Right lobe of liver (tissue), 4 donors: Measurements from ENCODE around the gene LPAR2.

Source experiments
- CTCF ChIP-seq, 4 donors: fragments of 200-600 bp in 3 of 4; fragments of 450-650 bp in 1 of 4; IDR thresholded peaks; one replicate each; pipeline versions ENCODE4 v1.5.1 to v1.8.0; 2016 to 2022; ENCODE audit warnings: antibody characterized with exemption in 4 of 4, mild to moderate bottlenecking in 2 of 4
- POLR2A ChIP-seq: fragments of 450-650 bp; IDR thresholded peaks from one replicate; pipeline ENCODE4 v1.6.1; 2017; ENCODE audit warnings: antibody characterized with exemption, mild to moderate bottlenecking
- donor health status: DM: no; HTN: no; CAD: no.
- donor health status: DM: no; HTN: no; CAD: no.
- donor health status: DM: no; HTN: yes; CAD: no.

- TF ChIP-seq CTCF (IDR thresholded peaks at IDR 0.05) (no peak), POLR2A (no peak)
Measured at GRCh38 chr19:19635313-19635702, 7.3 kb upstream of the LPAR2 start.
